ENCODE data around the gene PHLDB3. TPM values are rescaled to one million over a fixed set of nuclear protein-coding genes. Genes with fewer than 3 reads are reported as not detected.

The PHLDB3 gene
- total and polyA plus RNA-seq, 10 donors, result 8.0 to 23.0 (median 16.1) TPM

- WGBS, 5 donors, result 45 to 58% (median 51%) methylated on average over 15 to 17 of the region's 17 CpGs
- H3K36me3 ChIP-seq, result peaks cover 0 to 30% (median 17%) of the 10 kb centered on the region in 6 donors
- H3K27me3 ChIP-seq (replicated peaks in 1 of 7), result no peaks in the 10 kb centered on the region
- H3K4me1 ChIP-seq, result peaks cover 7 to 53% (median 32%) of the 10 kb centered on the region in 6 donors
- intact Hi-C loops (cut with DNase I; ENCODE audit: low total_unique reads), result loop anchor here (10.0 kb wide), 1 partner anchor 50 kb away; no protein-coding TSS in a partner anchor
- no peak for DNase-seq
- peak overlapping the region in 7 of 8 donors; percentile 78 to 95 (median 90) for H3K27ac ChIP-seq
- H3K9me3 ChIP-seq, result peaks cover 0 to 14% (median 11%) of the 10 kb centered on the region in 8 donors
- peak overlapping the region in 7 of 8 donors; percentile 62 to 90 (median 74) for H3K4me3 ChIP-seq
- no peak for TF ChIP-seq POLR2A (IDR thresholded peaks at IDR 0.05)
- no peak for TF ChIP-seq CTCF (IDR thresholded peaks at IDR 0.05 in 8 of 11, conservative IDR thresholded peaks at IDR 0.05 in 3 of 11)
- TF ChIP-seq POLR2AphosphoS5 (IDR thresholded peaks at IDR 0.05), result no peak
Observed at GRCh38 chr19:43534305-43534815, 29.8 kb upstream of the PHLDB3 start.

- Histone ChIP-seq H3K4me3 (peak overlapping the region; percentile 50 to 90 (median 73)), H3K36me3 (peaks cover 0 to 23% (median 11%) of the 10 kb centered on the region in 6 donors), H3K27ac (peak overlapping the region; percentile 71 to 95 (median 87)), H3K9me3 (peaks cover 0 to 7% (median 5%) of the 10 kb centered on the region in 8 donors), H3K4me1 (peaks cover 7 to 54% (median 34%) of the 10 kb centered on the region in 6 donors), H3K27me3 (replicated peaks in 1 of 7) (no peaks in the 10 kb centered on the region)
- intact Hi-C loops (cut with DNase I; ENCODE audit: low total_unique reads), result loop anchor here (10.0 kb wide), 1 partner anchor 51 kb away; no protein-coding TSS in a partner anchor
- 1 to 2% (median 1%) methylated on average over 29 to 41 of the region's 41 CpGs for WGBS, 5 donors
- peak; percentile 98 for DNase-seq
- no peak for TF ChIP-seq CTCF (IDR thresholded peaks at IDR 0.05 in 8 of 11, conservative IDR thresholded peaks at IDR 0.05 in 3 of 11)
- peak in 1 of 3 donors; percentile 35 for TF ChIP-seq POLR2A (IDR thresholded peaks at IDR 0.05)
- peak; percentile 12 to 77 (median 59) for TF ChIP-seq POLR2AphosphoS5 (IDR thresholded peaks at IDR 0.05)
Observed at GRCh38 chr19:43533546-43534304, 29.2 kb upstream of the PHLDB3 start.

- 0 to 1% (median 0%) methylated on average over 29 to 47 of the region's 47 CpGs for WGBS, 5 donors
- intact Hi-C loops (cut with DNase I; ENCODE audit: low total_unique reads), result loop anchor here (10.0 kb wide), 1 partner anchor 52 kb away; no protein-coding TSS in a partner anchor
- no peaks in the 10 kb centered on the region for H3K27me3 ChIP-seq (replicated peaks in 1 of 7)
- peaks cover 0 to under 1% (median 0%) of the 10 kb centered on the region in 8 donors for H3K9me3 ChIP-seq
- peak within 1 kb of the TSS; percentile 50 to 90 (median 73) for H3K4me3 ChIP-seq
- TF ChIP-seq POLR2A (IDR thresholded peaks at IDR 0.05) (no peak), CTCF (IDR thresholded peaks at IDR 0.05 in 8 of 11, conservative IDR thresholded peaks at IDR 0.05 in 3 of 11) (peak in 3 of 11 experiments; percentile 9 to 29 (median 26)), POLR2AphosphoS5 (IDR thresholded peaks at IDR 0.05) (peak; percentile 79 to 86 (median 84))
- peaks cover 0 to 17% (median 5%) of the 10 kb centered on the region in 6 donors for H3K36me3 ChIP-seq
- H3K27ac ChIP-seq, result peak within 1 kb of the TSS; percentile 71 to 95 (median 87)
- DNase-seq, result peak; percentile 97
- H3K4me1 ChIP-seq, result peaks cover 7 to 59% (median 36%) of the 10 kb centered on the region in 6 donors
Observed at GRCh38 chr19:43532962-43533545, 28.5 kb upstream of the PHLDB3 start, which contains the start of gene ZNF575. ZNF575 (plus strand) TSS chr19:43533188; CDS start chr19:43534423, 1,235 bp downstream.
